HG03378 (cell line): ENCODE data around the gene SNX19.
"Not testable (repeated sequence)": the region's sequence is repeated elsewhere in the genome, so short reads cannot be mapped to it uniquely, and the experiment has no call there.

Experiments
- ATAC-seq: cut with Tn5 transposase; IDR thresholded peaks from one replicate; pipeline ENCODE4 v1.9.1; 2021; ENCODE audit warnings: mild to moderate bottlenecking, moderate library complexity; ENCODE audit not compliant: unreplicated experiment

Gene SNX19

DNA sequence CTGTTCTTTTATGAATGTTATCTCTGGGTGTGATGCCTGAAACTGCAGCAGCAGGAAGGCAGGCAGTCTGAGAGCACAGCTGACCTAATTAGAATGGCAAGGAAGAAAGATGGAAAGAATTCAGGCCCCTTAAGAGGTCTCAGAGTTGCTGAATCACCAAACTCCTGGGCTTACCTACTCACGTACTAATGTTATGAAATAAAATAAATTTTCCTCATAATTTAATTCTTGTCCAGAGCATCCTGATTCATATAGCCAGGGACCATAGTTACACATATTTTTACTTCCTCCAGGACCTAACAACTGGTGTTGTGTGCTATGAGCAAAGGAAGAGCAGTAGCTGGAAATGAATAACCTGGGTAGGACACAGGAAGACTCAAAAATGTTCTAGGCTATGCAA, 41.9 kb downstream of the SNX19 start:
- ATAC-seq: no peak

DNA sequence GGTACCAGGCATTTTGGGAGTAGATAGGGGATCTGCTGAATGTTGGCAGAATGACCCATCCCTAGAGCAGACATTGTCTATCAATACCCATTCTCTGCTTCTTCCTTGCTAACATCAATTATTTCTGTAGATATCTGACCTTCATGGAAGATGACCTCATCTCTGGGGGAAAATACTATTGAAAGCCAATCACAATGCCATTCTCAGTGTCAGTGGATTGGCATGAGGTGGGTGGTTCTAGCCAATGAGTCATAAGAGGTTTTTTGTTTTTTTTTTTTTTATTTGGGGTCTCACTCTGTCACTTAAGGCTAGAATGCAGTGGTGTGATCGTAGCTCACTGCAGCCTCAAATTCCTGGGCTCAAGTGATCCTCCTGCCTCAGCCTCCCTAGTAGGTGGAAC, 42.5 kb downstream of the SNX19 start:
- ATAC-seq: no peak

DNA sequence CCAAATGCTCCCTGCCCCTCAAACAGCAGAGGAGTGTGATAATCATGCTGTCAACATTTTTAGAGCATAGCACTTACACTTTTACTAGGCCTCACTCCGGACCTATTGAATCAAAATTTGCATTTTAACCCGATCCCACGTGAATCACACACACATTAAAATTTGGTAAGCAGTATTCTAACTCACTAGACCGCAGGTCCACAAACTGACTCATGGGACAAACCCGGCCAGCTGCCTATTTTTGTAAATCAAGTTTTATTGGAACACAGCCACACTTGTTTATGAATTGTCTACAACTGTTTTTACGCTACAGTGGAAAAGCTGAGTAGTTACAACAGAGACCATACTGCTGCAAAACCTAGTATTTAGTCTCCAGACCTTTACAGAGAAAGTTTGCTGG, 43.3 kb downstream of the SNX19 start:
- ATAC-seq: no peak

DNA sequence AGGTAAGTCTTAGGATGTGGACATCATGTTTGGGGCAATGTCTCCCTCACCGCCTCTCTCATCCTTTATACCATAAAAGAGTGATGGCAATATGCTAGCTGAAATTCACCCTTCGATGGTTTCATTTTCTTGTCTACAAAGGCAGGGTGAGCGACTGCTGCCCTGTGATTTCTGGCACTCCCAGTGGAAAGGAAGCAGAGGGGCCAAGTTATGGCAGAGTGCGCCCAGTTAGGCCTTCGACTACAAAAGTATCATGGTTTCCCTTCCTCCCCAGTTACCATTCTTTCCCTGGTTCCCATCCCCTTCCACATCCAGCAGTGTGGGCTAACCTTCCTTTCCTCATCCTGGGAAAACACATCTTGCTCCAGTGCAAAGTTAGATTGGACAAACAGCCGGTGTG, 43.8 kb downstream of the SNX19 start:
- no peak for ATAC-seq

DNA sequence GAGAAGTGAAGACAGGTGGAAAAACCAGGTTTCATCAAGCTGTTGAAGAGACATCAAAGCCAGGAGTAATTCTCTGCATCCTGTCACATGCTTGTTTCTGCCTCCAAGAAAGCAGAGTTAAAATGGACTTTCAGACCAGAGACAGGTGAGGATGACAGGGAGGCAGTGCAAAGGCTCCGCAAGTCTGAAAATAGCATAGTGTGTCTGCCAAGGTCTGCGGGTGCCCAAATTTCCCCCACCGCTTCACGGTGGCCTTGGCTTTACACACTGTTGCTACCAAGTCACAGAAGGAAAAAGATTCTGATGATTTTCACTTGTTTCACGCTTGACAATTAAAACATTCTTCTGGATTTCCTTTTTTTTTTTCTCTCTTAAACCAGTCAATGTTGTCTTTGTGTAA, 44.2 kb downstream of the SNX19 start:
- no peak for ATAC-seq

- ATAC-seq: no peak
Observed at GRCh38 chr11:130871616-130872015, 44.7 kb downstream of the SNX19 start.

DNA sequence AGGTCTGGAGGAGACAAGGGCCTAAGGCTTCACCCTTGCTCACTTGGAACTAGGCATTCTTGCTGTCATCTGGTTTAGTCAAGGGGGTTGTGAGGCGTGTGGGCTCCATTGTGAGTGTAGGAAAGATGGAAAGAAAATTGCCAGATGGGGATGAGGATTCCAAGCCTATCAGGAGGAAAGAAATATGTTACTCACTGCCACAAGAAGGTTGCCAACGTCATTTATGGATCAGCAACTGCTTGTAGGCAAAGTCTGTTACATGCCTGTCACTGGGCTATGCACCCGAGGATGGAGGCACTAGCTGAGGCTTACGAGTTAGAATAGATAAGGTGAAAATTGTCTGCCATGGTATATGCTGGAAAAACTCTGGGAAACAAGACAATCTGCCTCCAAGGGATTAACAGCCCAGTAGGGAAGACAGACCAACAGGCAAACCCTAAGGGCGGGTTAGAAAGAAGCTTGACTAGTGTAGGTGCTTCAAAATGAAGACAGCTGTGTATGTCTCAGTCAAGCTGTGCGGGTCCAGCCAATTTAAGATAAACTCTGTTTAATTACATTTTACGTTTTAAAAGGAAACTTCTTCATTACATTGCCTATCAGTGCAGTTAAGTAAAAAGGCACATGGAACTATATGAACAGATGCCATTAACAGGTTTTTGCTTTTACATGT, 47.4 kb downstream of the SNX19 start:
- no peak for ATAC-seq

GRCh38 chr11:130868086-130868710, 48.1 kb downstream of the SNX19 start:
- ATAC-seq: no peak

GRCh38 chr11:130866831-130867230, 49.4 kb downstream of the SNX19 start:
- ATAC-seq: no peak

- ATAC-seq: no peak
Observed at GRCh38 chr11:130865774-130866114, 50.5 kb downstream of the SNX19 start.

DNA sequence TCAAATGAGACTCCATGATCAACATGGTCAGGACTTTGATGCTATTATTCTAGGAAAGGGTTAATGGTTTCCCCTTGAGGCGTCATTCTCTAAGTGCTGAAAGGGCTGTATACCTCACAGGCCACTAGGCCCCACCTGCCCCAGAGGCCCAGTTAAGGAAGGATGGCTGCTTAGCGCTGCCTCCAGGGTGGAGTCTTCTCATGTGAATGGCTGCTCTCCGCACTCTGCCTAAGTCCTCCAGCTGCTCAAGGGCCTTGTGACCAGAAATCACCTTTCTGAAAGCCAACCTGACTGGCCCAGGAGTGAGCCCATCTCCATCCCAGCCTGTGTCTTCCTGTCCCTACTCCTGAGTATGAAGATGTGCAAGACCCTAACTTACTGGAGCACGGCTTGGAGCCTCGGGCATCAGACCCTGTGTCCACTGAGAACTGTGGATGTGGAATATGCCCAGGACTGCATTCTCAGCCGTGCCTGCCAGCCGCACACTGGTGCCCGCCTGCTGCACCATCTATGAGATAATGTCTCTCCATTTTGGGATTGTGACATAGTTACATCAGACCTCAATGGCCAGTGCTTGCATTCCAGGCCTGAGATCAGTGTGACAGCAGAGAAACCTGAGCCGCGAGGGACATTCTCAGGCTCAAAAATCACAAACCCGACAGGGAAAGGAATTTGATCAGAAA, 51.0 kb downstream of the SNX19 start:
- no peak for ATAC-seq

- peak; percentile 63 for ATAC-seq
Observed at GRCh38 chr11:130861902-130862860, 54.1 kb downstream of the SNX19 start.

GRCh38 chr11:130861283-130861682, 55.0 kb downstream of the SNX19 start:
- no peak for ATAC-seq

DNA sequence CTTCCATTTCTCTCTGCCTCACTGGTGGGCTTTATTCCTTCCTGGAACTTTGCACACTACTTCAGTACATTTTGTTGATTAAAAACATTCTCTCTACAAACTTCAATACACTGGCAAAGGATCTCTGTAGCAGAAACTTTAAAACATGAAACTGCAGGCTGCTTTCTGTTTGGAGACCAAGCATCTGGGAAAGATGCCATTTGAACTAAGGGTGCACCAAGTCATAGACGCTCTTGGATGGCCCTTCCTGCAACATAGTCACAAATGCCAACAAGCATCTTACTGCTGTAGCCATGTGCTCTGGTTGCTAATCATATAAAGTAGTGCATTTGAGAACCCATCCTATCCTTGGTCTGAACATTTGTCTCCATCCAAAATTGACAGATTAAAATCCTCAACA, 56.4 kb downstream of the SNX19 start:
- no peak for ATAC-seq

GRCh38 chr11:130858215-130858614, 58.1 kb downstream of the SNX19 start:
- ATAC-seq: no peak

DNA sequence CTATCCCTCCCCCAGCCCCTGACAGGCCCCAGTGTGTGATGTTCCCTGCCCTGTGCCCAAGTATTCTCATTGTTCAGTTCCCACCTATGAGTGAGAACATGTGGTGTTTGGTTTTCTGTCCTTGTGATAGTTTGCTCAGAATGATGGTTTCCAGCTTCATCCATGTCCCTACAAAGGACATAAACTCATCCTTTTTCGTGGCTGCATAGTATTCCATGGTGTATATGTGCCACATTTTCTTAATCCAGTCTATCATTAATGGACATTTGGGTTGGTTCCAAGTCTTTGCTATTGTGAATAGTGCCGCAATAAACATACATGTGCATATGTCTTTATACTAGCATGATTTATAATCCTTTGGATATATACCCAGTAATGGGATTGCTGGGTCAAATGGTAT, 60.6 kb downstream of the SNX19 start:
- not testable (repeated sequence) for ATAC-seq

GRCh38 chr11:130854483-130854882, 61.8 kb downstream of the SNX19 start:
- peak; percentile 65 for ATAC-seq

GRCh38 chr11:130852589-130852988, 63.7 kb downstream of the SNX19 start:
- ATAC-seq: no peak

- no peak for ATAC-seq
Observed at GRCh38 chr11:130850185-130850944, 65.9 kb downstream of the SNX19 start.

- no peak for ATAC-seq
Observed at GRCh38 chr11:130849215-130849568, 67.1 kb downstream of the SNX19 start.
